ENCODE data around the gene ACOT8.
A peak's percentile ranks its signal among the peaks of the same experiment; 100 is the strongest.
"Not testable (repeated sequence)": the region's sequence is repeated elsewhere in the genome, so short reads cannot be mapped to it uniquely, and the experiment has no call there.

Gene ACOT8

GRCh38 chr20:45834797-45835161 is 22.4 kb downstream of the ACOT8 start:
- TF ChIP-seq POLR2A (IDR thresholded peaks at IDR 0.05; ENCODE audit: low read depth, low read length): no peak
- DNase-seq (ENCODE audit: insufficient read length, low spot score) (no peak), FAIRE-seq (no peak)

DNA sequence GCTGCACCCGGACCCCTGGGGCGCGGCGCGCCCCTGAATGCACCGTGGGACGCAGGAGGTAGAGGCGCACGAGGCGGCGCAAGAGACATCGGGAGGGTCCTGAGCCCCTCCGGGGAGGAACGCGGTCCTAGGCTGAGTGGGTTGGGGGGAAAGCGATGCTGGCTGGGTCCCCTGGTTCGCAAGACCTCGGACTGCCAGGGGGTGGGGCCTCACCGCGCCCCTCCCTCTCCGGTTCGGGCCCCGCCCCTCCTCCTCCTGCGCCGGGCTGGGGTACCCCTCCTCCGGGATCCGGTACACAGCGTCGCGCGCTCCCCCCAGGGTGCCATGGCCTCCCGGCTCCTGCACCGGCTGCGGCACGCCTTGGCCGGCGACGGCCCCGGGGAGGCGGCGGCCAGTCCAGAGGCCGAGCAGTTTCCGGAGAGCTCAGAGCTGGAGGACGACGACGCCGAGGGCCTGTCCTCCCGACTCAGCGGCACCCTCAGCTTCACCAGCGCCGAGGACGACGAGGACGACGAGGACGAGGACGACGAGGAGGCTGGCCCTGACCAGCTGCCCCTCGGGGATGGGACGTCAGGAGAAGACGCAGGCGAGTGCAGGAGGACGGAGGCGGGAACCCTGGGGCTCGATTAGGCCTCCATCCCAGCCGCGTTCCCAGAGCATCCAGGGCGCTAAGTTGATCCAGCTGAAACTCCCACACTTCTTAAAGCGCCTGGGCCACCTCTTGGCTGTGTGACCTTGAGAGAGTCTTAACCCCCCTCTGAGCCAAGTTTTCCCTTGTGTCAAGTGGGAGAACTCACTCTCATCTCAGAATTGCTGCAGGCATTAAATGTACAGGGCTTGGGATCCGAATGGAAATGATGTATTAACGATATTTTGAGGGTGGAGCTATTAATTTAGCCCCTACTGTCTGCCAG is 23.1 kb downstream of the ACOT8 start:
- no peak for FAIRE-seq

GRCh38 chr20:45833030-45833882 is 23.9 kb downstream of the ACOT8 start, which contains the start of gene SNX21:
Gene SNX21, plus strand, starts transcription at chr20:45833799. Its CDS starts 121 bp downstream, at chr20:45833920.
- peak; percentile 57 for TF ChIP-seq POLR2A (IDR thresholded peaks at IDR 0.05; ENCODE audit: low read depth, low read length)
- FAIRE-seq: no peak
- peak; percentile 83 for DNase-seq (ENCODE audit: insufficient read length, low spot score)

More for the DNA sequence above, 23.1 kb downstream of the ACOT8 start:
- peak; percentile 53; the same call in 1 of the 2 replicates for TF ChIP-seq POLR2A (IDR thresholded peaks at IDR 0.05; ENCODE audit: low read depth, low read length)
- DNase-seq (ENCODE audit: insufficient read length, low spot score): peak; percentile 76

DNA sequence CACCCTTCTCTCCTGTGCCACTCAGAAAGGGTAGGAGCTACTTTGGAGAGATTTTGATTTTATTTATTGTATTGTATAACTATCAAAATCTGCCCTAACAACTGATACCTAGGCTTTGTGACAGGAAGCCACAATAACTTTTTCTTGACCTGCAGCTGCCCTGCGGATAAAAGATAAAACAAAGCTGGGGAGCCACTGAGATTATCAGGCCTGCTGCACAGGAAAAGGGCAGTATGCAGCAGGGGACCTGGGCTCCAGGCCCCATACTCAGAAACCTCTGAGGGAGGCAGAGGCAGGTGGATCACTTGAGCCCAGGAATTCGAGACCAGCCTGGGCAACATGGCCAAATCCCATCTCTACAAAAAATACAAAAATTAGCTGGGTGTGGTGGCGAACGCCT is 24.6 kb downstream of the ACOT8 start:
- DNase-seq (ENCODE audit: insufficient read length, low spot score) (no peak), FAIRE-seq (no peak)
- no peak for TF ChIP-seq POLR2A (IDR thresholded peaks at IDR 0.05; ENCODE audit: low read depth, low read length)

- not testable (repeated sequence) for FAIRE-seq; DNase-seq (ENCODE audit: insufficient read length, low spot score)
Measured at GRCh38 chr20:45829673-45830106, 27.5 kb downstream of the ACOT8 start.

GRCh38 chr20:45828589-45828988 is 28.6 kb downstream of the ACOT8 start:
- no peak for FAIRE-seq
- DNase-seq (ENCODE audit: insufficient read length, low spot score): no peak
- no peak for TF ChIP-seq POLR2A (IDR thresholded peaks at IDR 0.05; ENCODE audit: low read depth, low read length)

DNA sequence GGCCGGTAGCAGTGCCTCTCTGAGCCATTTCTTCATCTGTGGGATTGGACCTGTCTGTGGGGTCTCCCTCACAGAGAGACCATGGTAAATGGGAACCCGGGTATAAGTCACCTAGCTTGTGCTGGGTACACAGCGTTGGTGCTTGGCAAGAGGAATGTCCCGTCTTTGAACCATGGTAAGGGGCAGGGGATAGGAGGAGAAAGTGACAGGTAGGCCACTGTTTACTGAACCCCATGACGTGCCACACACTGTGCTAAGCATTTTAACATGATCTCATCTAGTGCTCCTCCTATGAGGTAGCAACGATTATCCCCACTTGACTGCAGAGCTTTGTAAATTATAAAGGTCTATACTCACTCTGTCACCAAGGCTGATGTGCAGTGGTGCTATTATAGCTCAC is 29.5 kb downstream of the ACOT8 start:
- no peak for FAIRE-seq
- DNase-seq (ENCODE audit: insufficient read length, low spot score): no peak
- TF ChIP-seq POLR2A (IDR thresholded peaks at IDR 0.05; ENCODE audit: low read depth, low read length): no peak

DNA sequence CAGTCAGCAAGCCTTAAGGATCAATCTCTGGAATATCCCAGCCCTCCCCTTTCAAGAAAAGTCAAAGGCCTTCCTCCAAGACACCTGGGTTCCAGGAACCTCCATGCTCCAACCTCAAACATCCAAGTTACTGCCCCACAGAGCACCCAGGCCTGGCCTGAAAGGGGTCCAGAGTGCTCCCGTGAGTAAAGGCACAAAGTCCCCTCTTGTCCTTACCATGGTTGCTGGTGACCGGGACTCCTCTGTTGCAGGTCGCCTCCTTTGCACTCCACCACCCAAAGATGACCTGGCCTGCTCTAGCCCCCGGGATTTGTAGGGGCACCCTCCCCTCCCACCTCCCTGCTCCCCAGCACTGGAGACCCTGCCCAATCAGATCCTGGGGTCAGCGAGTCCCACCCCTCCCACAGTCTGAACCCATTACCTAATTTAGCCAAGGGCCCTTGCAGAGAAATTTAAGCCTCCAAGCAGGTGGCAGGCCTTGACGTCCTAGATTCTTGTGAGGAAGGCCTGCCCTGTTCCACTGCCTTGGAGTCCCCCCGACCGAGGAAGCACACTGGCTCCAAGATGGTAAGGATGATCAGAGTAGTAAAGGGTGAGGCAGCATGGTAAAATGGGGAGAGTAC is 30.1 kb downstream of the ACOT8 start, which contains the start of gene TNNC2:
TNNC2 (minus strand) TSS at position 283 of the 623 bp plus-strand sequence; CDS start at position 219, 64 bp downstream.
- DNase-seq (ENCODE audit: insufficient read length, low spot score) (no peak), FAIRE-seq (no peak)
- no peak for TF ChIP-seq POLR2A (IDR thresholded peaks at IDR 0.05; ENCODE audit: low read depth, low read length)

DNA sequence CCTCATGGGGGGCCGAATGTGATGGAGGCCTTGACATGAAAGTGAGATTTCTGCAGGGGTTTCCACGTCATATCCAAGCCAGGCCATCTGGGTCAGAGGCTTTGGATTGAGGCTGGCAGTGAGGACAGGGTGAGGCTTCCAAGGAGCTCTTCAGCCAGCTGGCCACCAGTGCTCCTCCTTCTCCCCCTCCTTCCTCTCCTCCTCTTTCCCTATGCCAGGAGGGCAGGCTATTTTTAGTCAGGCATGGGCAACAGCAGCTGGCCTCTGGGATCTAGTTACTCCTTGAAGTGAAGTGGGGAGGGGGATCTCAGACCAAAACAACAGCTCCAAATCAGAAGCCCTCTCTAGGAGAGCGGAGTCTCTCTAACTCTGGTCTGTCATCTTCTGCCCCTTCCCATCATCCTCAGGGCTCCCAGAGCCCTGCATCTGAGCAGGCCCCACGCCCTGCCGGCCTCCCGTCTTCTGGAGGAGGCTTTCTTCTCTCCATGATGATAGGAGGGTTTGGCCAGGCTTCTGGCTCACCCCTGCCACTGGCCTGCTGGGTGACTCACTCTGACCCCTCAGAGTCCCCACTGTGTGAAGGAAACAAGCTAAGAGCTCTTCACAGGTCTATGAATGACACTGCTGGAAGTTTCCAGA is 30.7 kb downstream of the ACOT8 start:
- no peak for DNase-seq (ENCODE audit: insufficient read length, low spot score)
- no peak for FAIRE-seq
- TF ChIP-seq POLR2A (IDR thresholded peaks at IDR 0.05; ENCODE audit: low read depth, low read length): no peak

DNA sequence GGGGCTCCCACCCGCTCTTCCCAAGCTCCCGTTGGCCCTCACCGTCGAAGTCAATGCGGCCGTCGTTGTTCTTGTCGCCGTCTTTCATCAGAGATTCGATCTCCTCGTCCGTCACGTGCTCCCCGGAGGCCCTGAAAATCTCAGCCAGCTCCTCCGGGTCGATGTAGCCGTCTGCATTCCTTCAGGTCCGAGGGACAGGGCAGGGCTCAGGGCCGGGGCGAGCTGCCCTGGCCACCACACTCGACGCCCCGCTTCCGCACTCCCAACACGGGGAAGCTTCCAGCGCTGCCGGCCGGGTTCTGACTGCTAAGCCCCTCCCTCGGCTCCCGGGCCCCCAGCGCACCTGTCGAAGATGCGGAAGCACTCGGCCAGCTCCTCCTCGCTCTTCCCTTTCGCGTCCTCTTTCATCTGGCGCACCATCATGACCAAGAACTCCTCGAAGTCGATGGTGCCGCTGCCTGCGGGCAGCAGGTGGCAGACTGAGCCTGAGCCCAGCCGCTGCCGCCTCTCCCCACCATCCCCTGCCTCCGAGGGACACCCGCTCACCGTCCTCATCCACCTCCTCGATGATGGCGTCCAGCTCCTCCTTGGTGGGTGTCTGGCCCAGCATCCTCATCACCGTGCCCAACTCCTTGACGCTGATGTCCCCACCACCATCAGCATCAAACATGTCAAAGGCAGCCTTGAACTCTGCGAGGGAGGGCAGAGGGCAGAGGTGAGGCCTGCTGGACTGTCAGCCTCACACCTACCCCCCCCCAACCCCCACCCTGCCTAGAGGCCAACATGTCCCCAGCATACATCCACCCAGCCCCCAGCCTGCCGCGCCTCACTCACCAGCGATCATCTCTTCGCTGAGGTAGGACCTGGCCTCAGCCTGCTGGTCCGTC is 33.0 kb downstream of the ACOT8 start:
- DNase-seq (ENCODE audit: insufficient read length, low spot score) (no peak), FAIRE-seq (no peak)

GRCh38 chr20:45822857-45823256 is 34.3 kb downstream of the ACOT8 start:
- no peak for DNase-seq (ENCODE audit: insufficient read length, low spot score)

More for the DNA sequence above, 33.0 kb downstream of the ACOT8 start:
- no peak for TF ChIP-seq POLR2A (IDR thresholded peaks at IDR 0.05; ENCODE audit: low read depth, low read length)

DNA sequence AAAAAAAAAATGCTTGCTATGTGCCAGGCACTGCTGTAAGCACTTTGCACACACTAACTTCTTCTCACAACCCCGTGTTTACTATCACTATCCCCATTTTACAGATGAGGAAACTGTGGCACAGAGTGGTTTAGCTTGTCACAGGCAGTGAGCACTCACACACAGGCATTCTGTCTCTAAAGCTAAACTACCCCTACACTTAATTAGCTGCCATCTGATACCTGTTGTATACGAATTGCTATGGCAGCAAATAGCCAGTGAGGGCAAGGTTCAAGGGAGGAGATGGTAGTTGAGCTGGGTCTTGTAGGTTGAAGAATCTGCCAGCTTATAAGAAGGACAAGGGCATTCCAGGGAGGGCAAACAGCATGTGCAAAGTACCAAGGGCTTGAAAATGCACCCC is 35.2 kb downstream of the ACOT8 start:
- no peak for TF ChIP-seq POLR2A (IDR thresholded peaks at IDR 0.05; ENCODE audit: low read depth, low read length)
- FAIRE-seq (no peak), DNase-seq (ENCODE audit: insufficient read length, low spot score) (no peak)

More at GRCh38 chr20:45822857-45823256, 34.3 kb downstream of the ACOT8 start:
- TF ChIP-seq POLR2A (IDR thresholded peaks at IDR 0.05; ENCODE audit: low read depth, low read length): no peak
- FAIRE-seq: no peak

Measured in H54 (cell line).